Activated T-helper 1 cell treated with anti-CD3 and anti-CD28 coated beads, Interleukin-2, amount 50 U/mL, for 16 hours (primary cell): ENCODE measurements around the gene NDRG3.
"Not testable (repeated sequence)": the region's sequence is repeated elsewhere in the genome, so short reads cannot be mapped to it uniquely, and the experiment has no call there.

Experiments used
- DNase-seq, 2 donors: peaks; one replicate each; pipeline ENCODE4 v3.0.0-alpha.2; 2020; ENCODE audit warnings: low read depth in 1 of 2, low spot score in 1 of 2

NDRG3 gene

GRCh38 chr20:36608388-36608728 is 137.5 kb downstream of the NDRG3 start:
- not testable (repeated sequence) for DNase-seq

- no peak for DNase-seq
Observed at GRCh38 chr20:36607586-36608387, 138.1 kb downstream of the NDRG3 start.

- DNase-seq = no peak
Observed at GRCh38 chr20:36606158-36607066, 139.5 kb downstream of the NDRG3 start.

- DNase-seq = peak; percentile 99 to 100
Observed at GRCh38 chr20:36605399-36606157, 140.3 kb downstream of the NDRG3 start, which contains the start of gene RAB5IF. RAB5IF (plus strand) TSS chr20:36605779; CDS start chr20:36605952, 173 bp downstream.

- peak in 1 of 2 donors; percentile 16 for DNase-seq
Observed at GRCh38 chr20:36604952-36605398, 140.9 kb downstream of the NDRG3 start.
